Measurements from ENCODE around the gene SYT8. TPM values are rescaled to one million over a fixed set of nuclear protein-coding genes. Genes with fewer than 3 reads are reported as not detected.
A peak's percentile ranks its signal among the peaks of the same experiment; 100 is the strongest.

Gene SYT8
- total RNA-seq, 1 donor from 2014 or later = not detected

GRCh38 chr11:1864831-1865665 lies 30.3 kb downstream of the SYT8 start:
- intact Hi-C loops (cut with micrococcal nuclease) = no loop called here
- Mint-ChIP-seq H3K27ac (no peak overlapping the region), H3K4me3 (ENCODE audit: low read depth) (no peak overlapping the region), H3K27me3 (ENCODE audit: low read depth) (no peaks in the 10 kb centered on the region), H3K9me3 (no peaks in the 10 kb centered on the region), H3K36me3 (ENCODE audit: low read depth) (peaks cover 18% of the 10 kb centered on the region), H3K4me1 (ENCODE audit: low read depth) (peaks cover 9% of the 10 kb centered on the region)
- no peak for DNase-seq (ENCODE audit: low spot score)

DNA sequence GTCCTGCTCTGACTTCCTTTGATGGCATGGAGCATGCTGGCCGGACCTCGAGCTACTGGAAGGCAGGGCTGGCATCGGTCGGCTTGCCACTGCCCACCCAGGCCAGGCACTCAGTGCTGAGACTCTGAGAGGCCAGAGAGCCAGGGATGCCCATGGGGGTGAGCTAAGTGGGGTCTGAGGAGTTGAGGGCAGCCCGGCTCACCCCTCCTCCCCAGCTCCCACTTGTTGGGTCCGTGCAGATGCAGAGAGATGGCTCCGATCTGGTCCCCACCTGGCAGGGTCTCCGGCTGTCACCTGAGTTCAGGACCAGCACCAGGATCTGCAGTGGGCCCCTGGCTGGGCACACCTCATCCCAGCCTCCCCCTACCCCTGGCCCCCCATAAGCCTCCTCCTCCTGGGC lies 31.4 kb downstream of the SYT8 start:
- Mint-ChIP-seq H3K36me3 (ENCODE audit: low read depth) (peaks cover 22% of the 10 kb centered on the region), H3K4me1 (ENCODE audit: low read depth) (peaks cover 18% of the 10 kb centered on the region), H3K27me3 (ENCODE audit: low read depth) (no peaks in the 10 kb centered on the region), H3K9me3 (no peaks in the 10 kb centered on the region), H3K4me3 (ENCODE audit: low read depth) (no peak overlapping the region), H3K27ac (no peak overlapping the region)
- no peak for DNase-seq (ENCODE audit: low spot score)
- intact Hi-C loops (cut with micrococcal nuclease) = no loop called here

DNA sequence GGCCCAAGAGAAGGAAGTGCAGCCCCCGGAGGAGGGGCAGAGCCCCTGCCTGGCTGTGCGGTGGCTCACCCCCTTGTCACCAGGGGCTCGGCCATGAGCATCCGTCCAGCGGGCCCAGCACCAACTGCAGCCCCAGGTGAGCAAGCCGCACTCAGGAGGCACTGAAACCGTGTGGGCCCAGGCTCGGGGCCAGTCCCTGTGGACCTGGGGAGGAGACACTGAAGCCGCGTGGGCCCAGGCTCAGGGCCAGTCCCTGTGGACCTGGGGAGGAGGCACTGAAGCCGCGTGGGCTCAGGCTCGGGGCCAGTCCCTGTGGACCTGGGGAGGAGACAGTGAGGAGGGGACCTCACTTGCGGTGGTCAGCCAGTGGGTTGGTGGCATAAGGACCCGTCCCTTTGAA lies 32.0 kb downstream of the SYT8 start:
- Mint-ChIP-seq H3K4me3 (ENCODE audit: low read depth) (no peak overlapping the region), H3K36me3 (ENCODE audit: low read depth) (peaks cover 22% of the 10 kb centered on the region)
- intact Hi-C loops (cut with micrococcal nuclease) = no loop called here

GRCh38 chr11:1867381-1867780 lies 32.6 kb downstream of the SYT8 start:
- Mint-ChIP-seq H3K4me3 (ENCODE audit: low read depth) (no peak overlapping the region), H3K27ac (no peak overlapping the region), H3K36me3 (ENCODE audit: low read depth) (peaks cover 22% of the 10 kb centered on the region), H3K27me3 (ENCODE audit: low read depth) (no peaks in the 10 kb centered on the region), H3K4me1 (ENCODE audit: low read depth) (peaks cover 21% of the 10 kb centered on the region), H3K9me3 (no peaks in the 10 kb centered on the region)
- DNase-seq (ENCODE audit: low spot score) = no peak
- intact Hi-C loops (cut with micrococcal nuclease) = no loop called here

More for the DNA sequence above, 32.0 kb downstream of the SYT8 start:
- DNase-seq (ENCODE audit: low spot score) = no peak
- peaks cover 19% of the 10 kb centered on the region for H3K4me1 Mint-ChIP-seq (ENCODE audit: low read depth)
- no peak overlapping the region for H3K27ac Mint-ChIP-seq
- H3K9me3 Mint-ChIP-seq = no peaks in the 10 kb centered on the region
- H3K27me3 Mint-ChIP-seq (ENCODE audit: low read depth) = no peaks in the 10 kb centered on the region

- Mint-ChIP-seq H3K36me3 (ENCODE audit: low read depth) (peaks cover 22% of the 10 kb centered on the region), H3K4me3 (ENCODE audit: low read depth) (no peak overlapping the region), H3K4me1 (ENCODE audit: low read depth) (peaks cover 21% of the 10 kb centered on the region), H3K27ac (no peak overlapping the region), H3K9me3 (no peaks in the 10 kb centered on the region), H3K27me3 (ENCODE audit: low read depth) (no peaks in the 10 kb centered on the region)
- DNase-seq (ENCODE audit: low spot score) = no peak
- intact Hi-C loops (cut with micrococcal nuclease) = no loop called here
Observed at GRCh38 chr11:1868056-1868635, 33.4 kb downstream of the SYT8 start.

DNA sequence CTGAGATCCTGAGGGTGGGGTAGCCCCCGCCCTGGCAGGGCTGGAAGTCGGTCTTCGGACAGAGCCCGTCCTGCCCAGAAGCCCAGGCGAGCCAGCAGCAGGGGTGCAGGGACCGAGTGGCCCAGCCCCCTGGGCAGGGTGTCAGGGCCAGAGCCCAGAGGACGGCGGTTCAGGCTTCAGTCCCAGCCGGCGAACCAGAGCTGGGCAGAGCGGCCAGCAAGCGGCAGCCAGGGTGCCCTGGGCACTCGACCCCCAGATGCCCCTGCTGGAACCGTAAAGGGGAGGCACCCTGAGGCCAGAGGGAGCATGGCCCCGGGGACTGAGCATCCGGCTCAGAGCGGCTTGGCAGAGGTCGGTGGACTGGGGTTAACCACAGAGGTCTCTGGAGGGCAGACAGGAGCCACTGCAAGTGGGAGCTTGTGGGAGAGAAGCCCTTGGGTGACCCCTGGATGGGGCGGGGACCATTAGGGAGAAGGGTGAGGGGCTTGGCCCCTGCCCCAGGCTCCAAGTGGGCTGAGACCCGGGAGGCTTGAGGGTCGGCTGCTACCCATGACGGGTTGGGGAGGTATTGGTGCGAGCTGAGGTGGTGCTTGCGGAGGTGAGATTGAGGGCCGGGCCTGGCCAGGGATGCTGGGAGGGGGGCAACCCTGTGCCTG lies 34.0 kb downstream of the SYT8 start:
- no peak overlapping the region for H3K4me3 Mint-ChIP-seq (ENCODE audit: low read depth)
- peaks cover 21% of the 10 kb centered on the region for H3K4me1 Mint-ChIP-seq (ENCODE audit: low read depth)
- H3K36me3 Mint-ChIP-seq (ENCODE audit: low read depth) = peaks cover 22% of the 10 kb centered on the region
- no peak overlapping the region for H3K27ac Mint-ChIP-seq
- no peak for DNase-seq (ENCODE audit: low spot score)
- H3K27me3 Mint-ChIP-seq (ENCODE audit: low read depth) = no peaks in the 10 kb centered on the region
- intact Hi-C loops (cut with micrococcal nuclease) = no loop called here
- no peaks in the 10 kb centered on the region for H3K9me3 Mint-ChIP-seq

- no peaks in the 10 kb centered on the region for H3K9me3 Mint-ChIP-seq
- intact Hi-C loops (cut with micrococcal nuclease) = loop anchor here (2.0 kb wide), 1 partner anchor 17 kb away; the partner anchor contains the start of gene LSP1
- peaks cover 21% of the 10 kb centered on the region for H3K4me1 Mint-ChIP-seq (ENCODE audit: low read depth)
- no peak for DNase-seq (ENCODE audit: low spot score)
- peaks cover 22% of the 10 kb centered on the region for H3K36me3 Mint-ChIP-seq (ENCODE audit: low read depth)
- H3K4me3 Mint-ChIP-seq (ENCODE audit: low read depth) = no peak overlapping the region
- H3K27me3 Mint-ChIP-seq (ENCODE audit: low read depth) = no peaks in the 10 kb centered on the region
- no peak overlapping the region for H3K27ac Mint-ChIP-seq
Observed at GRCh38 chr11:1869427-1870325, 34.9 kb downstream of the SYT8 start.

DNA sequence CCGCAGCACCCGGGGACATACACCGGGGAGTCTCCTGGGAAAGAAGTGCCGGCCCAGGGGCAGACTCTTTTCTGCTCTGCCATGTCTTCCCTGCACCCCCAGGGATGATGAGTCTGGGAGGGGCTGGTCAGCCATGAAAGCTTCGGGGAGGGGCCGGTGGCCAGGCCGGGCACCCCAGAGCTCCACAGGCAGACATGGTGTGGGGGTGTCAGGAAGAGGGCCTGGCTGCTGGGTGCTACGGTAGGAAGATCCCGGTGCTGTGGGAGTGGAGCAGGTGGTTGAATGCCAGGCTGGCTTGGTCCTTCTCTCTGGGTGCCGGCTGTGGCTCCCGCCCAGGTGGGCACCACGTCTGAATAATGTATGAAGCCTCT lies 35.5 kb downstream of the SYT8 start:
- Mint-ChIP-seq H3K4me1 (ENCODE audit: low read depth) (peaks cover 22% of the 10 kb centered on the region), H3K27ac (peak overlapping the region; percentile 58), H3K9me3 (no peaks in the 10 kb centered on the region), H3K36me3 (ENCODE audit: low read depth) (peaks cover 23% of the 10 kb centered on the region), H3K27me3 (ENCODE audit: low read depth) (no peaks in the 10 kb centered on the region), H3K4me3 (ENCODE audit: low read depth) (no peak overlapping the region)
- DNase-seq (ENCODE audit: low spot score) = no peak
- intact Hi-C loops (cut with micrococcal nuclease) = loop anchor here (2.0 kb wide), 1 partner anchor 18 kb away; the partner anchor contains the start of gene LSP1

DNA sequence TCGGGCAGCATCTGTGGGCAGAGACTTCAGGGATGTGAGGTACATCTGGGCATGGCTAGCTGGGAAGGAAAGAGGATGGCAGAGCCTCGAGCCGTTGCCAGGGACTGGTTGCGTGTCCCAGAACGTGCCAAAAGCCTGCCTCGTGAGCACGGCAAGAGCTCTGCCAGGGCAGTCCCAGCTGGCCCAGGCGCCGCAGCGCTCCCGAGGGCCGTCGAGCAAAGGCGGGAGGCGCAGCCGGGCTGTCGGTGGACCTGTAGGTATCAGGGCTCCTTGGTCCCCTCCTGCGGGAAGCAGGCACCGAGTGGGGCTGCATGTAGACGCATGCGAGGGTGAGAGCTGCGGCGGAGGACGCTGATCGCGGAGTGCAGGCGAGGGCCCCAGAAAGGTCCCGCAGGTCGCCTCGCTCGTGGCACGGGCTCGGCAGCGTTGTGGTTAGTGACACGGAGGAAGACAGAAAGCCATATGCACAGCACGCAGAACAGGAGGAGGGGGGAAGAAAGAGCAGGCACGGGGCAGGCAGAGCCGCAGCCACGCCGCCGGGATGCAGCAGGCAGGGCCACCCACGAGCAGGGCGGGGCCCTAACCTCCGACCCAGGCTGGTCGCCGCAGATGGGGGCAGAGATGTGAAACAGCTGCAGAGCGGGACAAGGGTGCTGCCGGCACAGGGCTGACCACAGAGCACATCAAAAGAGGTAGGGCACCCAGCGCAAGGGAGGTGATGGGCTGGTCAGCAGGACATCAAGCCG lies 36.1 kb downstream of the SYT8 start:
- Mint-ChIP-seq H3K27me3 (ENCODE audit: low read depth) (no peaks in the 10 kb centered on the region), H3K9me3 (no peaks in the 10 kb centered on the region), H3K36me3 (ENCODE audit: low read depth) (peaks cover 18% of the 10 kb centered on the region), H3K4me1 (ENCODE audit: low read depth) (peaks cover 21% of the 10 kb centered on the region), H3K27ac (peak overlapping the region; percentile 58), H3K4me3 (ENCODE audit: low read depth) (no peak overlapping the region)
- DNase-seq (ENCODE audit: low spot score) = no peak
- intact Hi-C loops (cut with micrococcal nuclease) = loop anchor here (2.0 kb wide), 1 partner anchor 18 kb away; the partner anchor contains the start of gene LSP1

DNA sequence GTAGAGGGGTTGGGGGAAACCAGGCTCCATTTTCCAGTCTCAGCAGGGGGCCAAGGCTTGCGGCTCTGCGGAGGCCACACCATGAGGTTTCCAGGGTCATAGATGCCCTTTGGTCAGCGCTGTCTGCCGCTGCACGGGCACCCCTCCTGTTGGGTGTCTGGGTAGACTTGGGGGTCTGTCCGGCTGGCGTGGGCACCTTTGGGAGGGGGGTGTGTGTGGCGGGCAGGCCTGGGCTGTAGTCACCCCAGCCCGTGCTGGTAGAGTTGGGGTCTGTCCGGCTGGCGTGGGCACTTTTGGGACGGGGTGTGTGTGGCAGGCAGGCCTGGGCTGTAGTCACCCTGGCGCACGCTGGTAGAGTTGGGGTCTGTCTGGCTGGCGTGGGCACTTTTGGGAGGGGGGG lies 36.7 kb downstream of the SYT8 start:
- H3K9me3 Mint-ChIP-seq = no peaks in the 10 kb centered on the region
- H3K4me3 Mint-ChIP-seq (ENCODE audit: low read depth) = no peak overlapping the region
- peaks cover 15% of the 10 kb centered on the region for H3K36me3 Mint-ChIP-seq (ENCODE audit: low read depth)
- no peak for DNase-seq (ENCODE audit: low spot score)
- H3K27ac Mint-ChIP-seq = no peak overlapping the region
- intact Hi-C loops (cut with micrococcal nuclease) = loop anchor here (2.0 kb wide), 1 partner anchor 19 kb away; the partner anchor contains the start of gene LSP1
- H3K4me1 Mint-ChIP-seq (ENCODE audit: low read depth) = peaks cover 21% of the 10 kb centered on the region
- no peaks in the 10 kb centered on the region for H3K27me3 Mint-ChIP-seq (ENCODE audit: low read depth)

DNA sequence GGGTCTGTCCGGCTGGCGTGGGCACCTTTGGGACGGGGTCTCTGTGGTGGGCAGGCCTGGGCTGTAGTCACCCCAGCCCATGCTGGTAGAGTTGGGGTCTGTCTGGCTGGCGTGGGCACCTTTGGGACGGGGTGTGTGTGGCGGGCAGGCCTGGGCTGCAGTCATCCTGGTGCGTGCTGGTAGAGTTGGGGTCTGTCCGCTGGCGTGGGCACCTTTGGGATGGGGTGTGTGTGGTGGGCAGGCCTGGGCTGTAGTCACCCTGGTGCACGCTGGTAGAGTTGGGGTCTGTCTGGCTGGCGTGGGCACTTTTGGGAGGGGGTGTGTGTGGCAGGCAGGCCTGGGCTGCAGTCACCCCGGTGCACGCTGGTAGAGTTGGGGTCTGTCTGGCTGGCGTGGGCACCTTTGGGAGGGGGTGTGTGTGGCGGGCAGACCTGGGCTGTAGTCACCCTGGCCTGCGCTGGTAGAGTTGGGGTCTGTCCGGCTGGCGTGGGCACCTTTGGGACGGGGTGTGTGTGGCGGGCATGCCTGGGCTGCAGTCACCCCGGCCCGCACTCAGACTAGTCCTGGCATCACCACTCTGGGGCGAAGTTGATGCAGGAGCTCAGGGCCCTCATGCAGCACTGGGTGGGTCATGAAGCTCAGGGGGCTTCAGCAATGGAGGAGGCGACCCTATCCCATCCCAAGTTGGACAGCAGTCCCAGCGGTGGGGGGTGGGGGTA lies 37.6 kb downstream of the SYT8 start:
- H3K4me1 Mint-ChIP-seq (ENCODE audit: low read depth) = peaks cover 21% of the 10 kb centered on the region
- H3K9me3 Mint-ChIP-seq = no peaks in the 10 kb centered on the region
- intact Hi-C loops (cut with micrococcal nuclease) = no loop called here
- no peak overlapping the region for H3K27ac Mint-ChIP-seq
- H3K36me3 Mint-ChIP-seq (ENCODE audit: low read depth) = peaks cover 15% of the 10 kb centered on the region
- H3K4me3 Mint-ChIP-seq (ENCODE audit: low read depth) = no peak overlapping the region
- no peaks in the 10 kb centered on the region for H3K27me3 Mint-ChIP-seq (ENCODE audit: low read depth)
- no peak for DNase-seq (ENCODE audit: low spot score)
